Measurements from ENCODE around the gene RASEF.
"Not testable (repeated sequence)": the region's sequence is repeated elsewhere in the genome, so short reads cannot be mapped to it uniquely, and the experiment has no call there.

RASEF gene

DNA sequence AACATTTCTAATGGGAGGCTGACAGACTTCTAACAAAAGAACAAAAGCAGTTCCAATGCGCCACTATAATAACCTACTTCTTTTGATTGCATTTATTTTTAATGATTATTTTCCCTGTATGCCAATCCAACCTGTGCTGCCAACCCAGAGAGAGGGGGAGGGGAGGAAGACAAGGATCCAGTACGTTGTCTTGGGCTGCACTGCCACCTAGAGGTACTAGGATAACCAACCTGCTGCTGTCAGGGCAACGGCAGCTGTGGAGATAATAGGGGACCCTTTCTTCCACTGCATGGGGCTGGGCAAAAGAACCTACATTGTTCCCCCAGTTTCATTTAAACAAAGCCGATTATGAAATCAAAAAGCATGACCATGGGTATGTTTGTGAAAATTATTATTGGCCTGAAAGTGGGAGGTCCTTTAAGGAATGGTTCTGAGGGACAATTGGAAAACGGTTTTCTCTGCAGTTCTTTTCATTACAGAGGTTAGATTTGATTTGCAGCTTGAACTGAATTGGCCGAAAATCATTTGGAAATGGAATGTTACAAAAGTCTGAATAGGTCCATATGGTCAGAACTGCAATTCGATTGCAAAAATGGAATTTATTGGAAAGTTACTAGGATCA is 101.3 kb downstream of the RASEF start:
- DNase-seq = no peak

DNA sequence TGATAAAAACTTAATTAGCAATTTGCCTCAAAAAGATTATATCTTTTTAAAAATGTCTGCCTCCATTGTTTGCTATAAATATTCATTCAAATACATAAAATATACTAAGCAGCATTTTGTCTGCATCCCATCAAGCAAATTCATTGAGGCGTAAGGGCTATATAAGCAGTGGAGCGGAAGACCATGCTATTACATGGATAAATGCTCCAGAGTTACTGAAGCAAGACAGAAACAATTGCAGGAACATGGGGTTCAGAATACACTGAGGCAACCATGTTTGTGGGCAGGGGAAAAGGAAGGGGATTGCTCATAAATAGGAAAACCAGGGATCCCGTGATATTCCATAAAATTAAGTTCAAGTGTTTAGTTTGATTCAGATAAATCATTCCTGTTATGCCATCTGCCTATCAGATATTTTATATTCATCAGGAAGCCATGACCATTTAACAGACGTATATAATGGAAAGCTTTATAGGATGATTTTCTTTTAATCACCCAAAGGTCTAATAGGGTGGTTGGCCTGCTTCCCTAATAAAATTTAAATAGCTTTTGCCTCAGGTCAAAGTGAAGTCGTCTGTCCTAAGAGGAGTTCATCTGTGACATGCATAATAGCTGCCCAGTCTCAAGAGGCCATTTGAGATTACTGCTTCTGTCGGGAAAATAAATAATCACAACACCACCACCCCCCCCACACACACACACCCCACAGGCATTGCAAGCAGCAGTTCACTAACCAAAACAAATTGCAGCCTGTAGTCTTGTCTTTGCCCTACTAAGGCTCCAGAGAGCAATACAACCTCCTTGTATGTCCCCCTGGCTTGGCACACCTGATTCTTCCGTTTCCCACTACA is 105.2 kb downstream of the RASEF start:
- DNase-seq = no peak

DNA sequence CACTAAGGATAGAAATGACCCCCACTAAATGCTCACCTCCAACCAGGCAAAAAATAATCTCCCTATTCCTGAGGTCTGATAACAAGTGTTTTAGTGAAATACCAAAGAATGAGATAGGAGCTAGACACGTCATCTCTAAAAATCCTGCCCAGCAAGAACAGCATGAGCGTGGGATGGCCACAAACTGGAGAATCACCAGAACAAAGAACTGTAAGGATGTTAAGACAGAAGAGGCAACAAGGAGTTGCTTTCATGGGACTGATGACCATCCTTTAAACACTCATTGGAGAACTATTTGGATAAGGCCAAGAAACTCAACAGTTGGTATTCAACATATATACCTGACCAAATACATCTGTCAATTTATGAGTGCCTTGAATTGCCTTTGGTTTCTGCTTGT is 113.7 kb downstream of the RASEF start:
- DNase-seq = no peak

DNA sequence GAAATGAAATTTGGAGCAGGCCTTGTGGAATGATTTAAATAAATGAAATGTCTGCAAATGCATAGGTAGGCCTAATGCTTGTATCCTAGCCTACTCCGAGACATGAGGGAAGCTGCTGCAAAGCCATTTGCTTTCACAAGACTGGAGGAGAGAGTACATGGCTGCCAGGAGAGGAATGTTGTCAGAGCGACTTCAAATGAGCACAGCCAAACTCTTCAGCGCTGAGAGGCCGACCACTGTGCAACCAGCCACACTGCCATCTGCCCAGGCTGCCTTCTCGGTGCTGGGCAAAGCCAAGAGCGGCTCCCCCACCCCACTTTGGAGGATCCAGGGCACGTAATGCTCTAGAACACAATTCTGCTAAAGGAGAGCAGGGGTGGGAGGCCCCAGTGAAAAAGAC is 122.6 kb downstream of the RASEF start:
- DNase-seq = no peak

DNA sequence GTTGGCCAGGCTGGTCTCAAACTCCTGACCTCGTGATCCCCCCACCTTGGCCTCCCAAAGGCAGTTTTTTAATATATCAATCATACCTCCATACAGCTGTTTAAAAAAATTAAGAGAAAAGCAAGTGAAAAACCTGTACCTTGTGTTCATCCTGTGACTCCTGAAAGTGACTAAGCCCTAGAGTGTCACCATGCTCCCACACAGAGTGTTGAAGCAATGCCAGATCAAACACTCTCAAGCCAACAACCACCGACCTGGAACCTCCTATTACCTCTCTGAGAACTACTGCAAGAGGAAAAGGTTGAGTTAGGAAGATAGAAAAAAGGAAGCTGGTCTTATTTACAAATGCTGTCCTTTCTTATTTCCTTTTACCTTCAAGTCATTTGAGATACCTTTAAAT is 123.5 kb downstream of the RASEF start:
- no peak for DNase-seq

DNA sequence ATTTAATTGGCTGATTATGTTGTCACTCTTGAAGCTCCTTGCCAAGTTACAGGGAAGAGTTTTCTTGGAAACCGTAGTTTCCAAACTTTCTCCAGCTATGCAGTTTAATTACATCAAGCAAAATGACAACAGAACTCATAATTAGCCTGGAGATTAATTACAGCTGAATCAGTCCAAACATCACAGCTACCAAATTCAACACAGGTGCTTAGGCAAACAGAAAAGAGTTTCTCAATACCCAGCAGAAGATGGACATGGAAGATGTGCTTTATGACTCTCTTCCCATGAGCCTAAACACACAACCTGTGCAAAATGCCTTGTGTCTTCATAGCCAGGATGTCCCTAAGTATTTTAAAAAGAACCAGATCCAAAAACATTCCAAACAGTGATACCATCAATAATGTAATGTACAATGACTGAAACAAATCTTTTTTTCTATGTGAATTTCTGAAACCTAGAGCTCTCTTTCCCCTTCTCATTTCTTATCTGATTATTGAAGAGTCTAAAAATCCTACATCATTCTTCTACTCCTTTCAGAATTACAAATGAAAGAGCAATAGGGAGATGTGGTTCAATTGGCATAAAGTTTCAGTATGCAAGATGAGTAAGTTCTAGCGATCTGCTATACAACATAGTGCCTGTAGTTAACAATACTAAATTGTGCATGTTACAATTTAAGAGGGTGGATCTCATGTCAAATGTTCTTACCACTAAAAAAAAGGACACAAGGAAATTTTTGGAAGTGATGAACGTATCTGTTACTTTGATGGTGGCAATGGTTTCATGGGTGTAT is 124.3 kb downstream of the RASEF start:
- DNase-seq = no peak

DNA sequence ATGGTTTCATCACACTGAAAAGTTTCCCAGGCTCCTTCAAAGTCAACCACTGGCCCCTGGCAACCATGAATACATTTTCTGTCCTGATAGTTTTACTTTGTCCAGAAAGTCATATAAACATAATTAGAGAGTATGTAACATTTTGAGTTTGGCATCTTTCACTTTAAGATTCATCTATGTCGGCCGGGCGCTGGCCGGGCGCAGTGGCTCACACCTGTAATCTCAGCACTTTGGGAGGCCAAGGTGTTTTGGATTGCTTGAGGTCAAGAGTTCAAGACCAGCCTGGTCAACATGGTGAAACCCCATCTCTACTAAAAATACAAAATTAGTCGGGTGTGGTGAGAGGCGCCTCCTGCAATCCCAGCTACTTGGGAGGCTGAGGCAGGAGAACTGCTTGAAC is 126.4 kb downstream of the RASEF start:
- DNase-seq = not testable (repeated sequence)

DNA sequence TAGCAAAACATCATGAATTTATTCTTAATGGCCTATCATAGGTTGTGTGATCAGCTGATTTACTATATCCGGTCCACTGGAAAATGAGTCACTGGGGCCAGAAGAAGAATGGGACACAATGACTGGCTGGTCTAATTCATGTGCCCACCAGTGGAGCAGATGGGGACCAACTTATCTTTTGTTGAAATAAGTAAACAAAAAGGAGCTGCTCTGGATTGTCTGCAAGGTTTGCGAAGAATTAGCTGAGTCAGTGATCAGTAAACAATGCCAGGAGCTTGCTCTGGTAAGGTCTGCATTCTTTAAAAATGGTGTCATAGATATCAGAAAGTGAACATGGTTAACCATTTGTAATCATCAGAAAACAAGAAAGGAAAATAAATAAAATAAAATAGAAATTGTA is 128.0 kb downstream of the RASEF start:
- DNase-seq = no peak

DNA sequence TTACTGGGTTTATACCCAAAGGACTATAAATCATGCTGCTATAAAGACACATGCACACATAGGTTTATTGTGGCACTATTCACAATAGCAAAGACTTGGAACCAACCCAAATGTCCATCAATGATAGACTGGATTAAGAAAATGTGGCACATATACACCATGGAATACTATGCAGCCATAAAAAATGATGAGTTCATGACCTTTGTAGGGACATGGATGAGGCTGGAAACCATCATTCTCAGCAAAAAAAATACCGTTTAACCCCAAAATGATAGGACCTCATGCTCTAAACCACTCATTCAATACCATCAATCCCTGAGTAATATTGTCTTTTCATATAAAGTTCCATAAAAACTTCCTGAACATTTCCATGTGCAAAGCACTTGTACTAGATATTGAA is 128.9 kb downstream of the RASEF start:
- DNase-seq = not testable (repeated sequence)

DNA sequence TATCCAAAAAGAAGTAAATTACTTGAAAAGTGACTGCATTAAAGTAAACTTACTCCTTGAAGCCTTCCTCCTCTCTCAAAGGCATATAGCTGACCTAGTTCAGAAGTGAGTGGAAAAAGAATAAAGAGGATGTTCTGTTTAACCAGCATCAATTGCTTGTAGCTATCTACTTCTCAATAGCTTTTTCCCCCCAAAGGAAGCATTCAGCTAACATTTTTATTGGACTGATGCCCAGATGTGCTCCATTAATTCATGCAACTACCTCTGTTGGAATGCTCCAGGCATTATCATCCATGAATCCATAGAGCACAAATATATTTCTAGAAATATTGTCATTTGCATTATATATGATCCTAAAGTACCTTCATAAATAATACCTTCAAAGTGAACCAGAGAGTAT is 132.8 kb downstream of the RASEF start:
- no peak for DNase-seq

Measured in DMS 273 treated with DMSO at 0.1 percent for 48 hours (cell line).